HEK293T (cell line): Measurements from ENCODE around the gene DDAH1.

ENCODE experiments used
- CTBP1 ChIP-seq: fragments of 450-650 bp; IDR thresholded peaks from 2 replicates; pipeline ENCODE4 v1.6.1; 2016; ENCODE audit warnings: borderline replicate concordance
- ELF4 ChIP-seq: fragments of 450-650 bp; IDR thresholded peaks from 2 replicates; pipeline ENCODE4 v1.6.1; 2017; ENCODE audit warnings: antibody characterized with exemption
- FOXA1 ChIP-seq: fragments of 450-650 bp; IDR thresholded peaks from 2 replicates; pipeline ENCODE4 v1.6.1; 2016; ENCODE audit warnings: mild to moderate bottlenecking
- FOXM1 ChIP-seq: fragments of 450-650 bp; IDR thresholded peaks from 2 replicates; pipeline ENCODE4 v1.6.1; 2017; ENCODE audit warnings: mild to moderate bottlenecking, borderline replicate concordance
- L3MBTL2 ChIP-seq: fragments of 450-650 bp; conservative IDR thresholded peaks from 2 replicates; pipeline ENCODE4 v1.6.1; 2016; ENCODE audit warnings: mild to moderate bottlenecking
- PKNOX1 ChIP-seq: fragments of 450-650 bp; IDR thresholded peaks from 2 replicates; pipeline ENCODE4 v1.6.1; 2016
- SUZ12 ChIP-seq: fragments of 450-650 bp; IDR thresholded peaks from 2 replicates; pipeline ENCODE4 v1.6.1; 2016; ENCODE audit warnings: mild to moderate bottlenecking

- TF ChIP-seq SUZ12 = no peak
- no peak for TF ChIP-seq CTBP1
- no peak for TF ChIP-seq L3MBTL2
- TF ChIP-seq FOXA1 = no peak
- no peak for TF ChIP-seq PKNOX1
- TF ChIP-seq ELF4 = no peak
- no peak for TF ChIP-seq FOXM1
Observed at GRCh38 chr1:85339089-85339488, 125.9 kb downstream of the DDAH1 start.
